RWPE1 (cell line): Measurements from ENCODE around the gene FGFR1OP2.

Experiments used
- CTCF ChIA-PET: fragments of 350-600 bp; sonication (Branson Sonifier 250); formaldehyde crosslinking; extraction: SDS; loops from one replicate; lab custom pipeline; 2021; lab: Yijun Ruan, JAX
- POLR2A ChIA-PET: fragments of 400-600 bp; formaldehyde crosslinking; extraction: SDS; loops from one replicate; lab custom pipeline; 2020; ENCODE audit warnings: antibody characterized with exemption; ENCODE audit not compliant: low non-redundant PET; lab: Yijun Ruan, JAX
- DNase-seq: peaks from one replicate; pipeline ENCODE4 v3.0.0; 2012; ENCODE audit warnings: low spot score
- H3K27ac ChIP-seq: fragments of 450-650 bp; 2 replicates; pipeline ENCODE4 v1.5.1; 2017
- CTCF ChIP-seq: fragments of 450-650 bp; conservative IDR thresholded peaks from 2 replicates; pipeline ENCODE4 v1.5.1; 2017; ENCODE audit warnings: low read depth, mild to moderate bottlenecking

The FGFR1OP2 gene

GRCh38 chr12:26935636-26936378, 2.5 kb upstream of the FGFR1OP2 start:
- CTCF ChIA-PET = no interaction called here
- no peak for DNase-seq
- TF ChIP-seq CTCF = no peak
- no peak overlapping the region for H3K27ac ChIP-seq
- POLR2A ChIA-PET = no interaction called here

- no peak overlapping the region for H3K27ac ChIP-seq
Measured at GRCh38 chr12:26936559-26937442, 1.5 kb upstream of the FGFR1OP2 start.

GRCh38 chr12:26937443-26937862, 817 bp upstream of the FGFR1OP2 start:
- H3K27ac ChIP-seq = peak overlapping the region; percentile 93
- ChIA-PET POLR2A (no interaction called here), CTCF (interaction anchor here (0.6 to 0.8 kb wide), 2 partner anchors 15 to 421 kb away, joined by 3 to 4 read pairs; no protein-coding TSS in a partner anchor)
- TF ChIP-seq CTCF = no peak
- DNase-seq = no peak

More at GRCh38 chr12:26936559-26937442, 1.5 kb upstream of the FGFR1OP2 start:
- no peak for TF ChIP-seq CTCF
- POLR2A ChIA-PET = no interaction called here
- CTCF ChIA-PET = interaction anchor here (0.6 to 0.8 kb wide), 2 partner anchors 14 to 421 kb away, joined by 3 to 4 read pairs; no protein-coding TSS in a partner anchor
- DNase-seq = no peak

GRCh38 chr12:26938701-26939062, 412 bp downstream of the FGFR1OP2 start:
- POLR2A ChIA-PET = no interaction called here
- DNase-seq = peak; percentile 18
- peak overlapping the region; percentile 93 for H3K27ac ChIP-seq
- CTCF ChIA-PET = interaction anchor here (0.6 kb wide), 1 partner anchor 376 kb away, joined by 4 read pairs; no protein-coding TSS in a partner anchor
- no peak for TF ChIP-seq CTCF

GRCh38 chr12:26939192-26939832, 1.0 kb downstream of the FGFR1OP2 start:
- H3K27ac ChIP-seq = peak overlapping the region; percentile 93; the same call in 1 of the 2 replicates
- no peak for DNase-seq
- no peak for TF ChIP-seq CTCF
- POLR2A ChIA-PET = no interaction called here
- CTCF ChIA-PET = interaction anchor here (0.6 kb wide), 1 partner anchor 48 kb away, joined by 3 read pairs; no protein-coding TSS in a partner anchor

- ChIA-PET POLR2A (no interaction called here), CTCF (interaction anchor here (0.6 kb wide), 1 partner anchor 47 kb away, joined by 3 read pairs; no protein-coding TSS in a partner anchor)
- H3K27ac ChIP-seq = no peak overlapping the region
- no peak for DNase-seq
- TF ChIP-seq CTCF = no peak
Measured at GRCh38 chr12:26939953-26940352, 1.7 kb downstream of the FGFR1OP2 start.
